Fibroblast of lung (primary cell): ENCODE measurements around the gene WIZ.

Experiments used
- EZH2 ChIP-seq: IDR thresholded peaks from 2 replicates; pipeline ENCODE4 v1.5.1; 2012; ENCODE audit warnings: low read length, control low read depth, mild to moderate bottlenecking; ENCODE audit errors: missing control alignments
- TF ChIP-seq, protein P1 (sequence below), 2 donors: IDR thresholded peaks in 1 of 2; conservative IDR thresholded peaks in 1 of 2; 1 replicate in 1 of 2; 2 replicates in 1 of 2; pipeline ENCODE4 v1.5.1; 2011 to 2012; ENCODE audit warnings: low read length in 2 of 2, control low read depth in 1 of 2, inconsistent platforms in 1 of 2, low read depth in 1 of 2, mild to moderate bottlenecking in 1 of 2

DNA sequence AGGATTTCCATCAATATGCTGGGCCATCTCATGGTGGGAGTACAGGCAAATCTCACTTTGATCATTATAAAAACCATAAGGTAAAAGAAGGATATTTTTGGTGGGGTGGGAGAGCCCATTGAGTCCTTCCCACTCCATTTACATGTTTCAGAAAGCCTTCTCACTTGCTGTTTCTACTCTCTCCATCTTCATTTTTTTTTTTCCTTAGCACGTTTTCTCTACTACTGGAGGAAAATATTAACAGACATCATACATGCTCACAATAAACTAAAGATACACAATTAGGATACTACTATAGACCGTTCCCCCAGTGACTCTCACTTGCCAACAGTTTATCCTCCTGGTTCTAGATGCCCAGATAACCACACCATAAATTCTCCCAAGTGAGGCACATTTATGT, 68.3 kb downstream of the WIZ start:
- TF ChIP-seq, protein P1, sequence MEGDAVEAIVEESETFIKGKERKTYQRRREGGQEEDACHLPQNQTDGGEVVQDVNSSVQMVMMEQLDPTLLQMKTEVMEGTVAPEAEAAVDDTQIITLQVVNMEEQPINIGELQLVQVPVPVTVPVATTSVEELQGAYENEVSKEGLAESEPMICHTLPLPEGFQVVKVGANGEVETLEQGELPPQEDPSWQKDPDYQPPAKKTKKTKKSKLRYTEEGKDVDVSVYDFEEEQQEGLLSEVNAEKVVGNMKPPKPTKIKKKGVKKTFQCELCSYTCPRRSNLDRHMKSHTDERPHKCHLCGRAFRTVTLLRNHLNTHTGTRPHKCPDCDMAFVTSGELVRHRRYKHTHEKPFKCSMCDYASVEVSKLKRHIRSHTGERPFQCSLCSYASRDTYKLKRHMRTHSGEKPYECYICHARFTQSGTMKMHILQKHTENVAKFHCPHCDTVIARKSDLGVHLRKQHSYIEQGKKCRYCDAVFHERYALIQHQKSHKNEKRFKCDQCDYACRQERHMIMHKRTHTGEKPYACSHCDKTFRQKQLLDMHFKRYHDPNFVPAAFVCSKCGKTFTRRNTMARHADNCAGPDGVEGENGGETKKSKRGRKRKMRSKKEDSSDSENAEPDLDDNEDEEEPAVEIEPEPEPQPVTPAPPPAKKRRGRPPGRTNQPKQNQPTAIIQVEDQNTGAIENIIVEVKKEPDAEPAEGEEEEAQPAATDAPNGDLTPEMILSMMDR (conservative IDR thresholded peaks at IDR 0.05 in 1 of 2, IDR thresholded peaks at IDR 0.05 in 1 of 2; ENCODE audit: low read depth in 1 of 2, low read length in 2 of 2): no peak
- no peak for TF ChIP-seq EZH2
